Activated T-helper 2 cell treated with anti-CD3 and anti-CD28 coated beads, Interferon-gamma antibody, Interleukin-2, Interleukin-4, amounts not matched to agents 10 μg/mL and 5 μg/mL and 100 μg/mL, durations not matched to agents 14 hours and 24 hours and 36 hours (primary cell): ENCODE results near the gene RPP14. TPM values are rescaled to one million over a fixed set of nuclear protein-coding genes. Genes with fewer than 3 reads are reported as not detected.
A peak's percentile ranks its signal among the peaks of the same experiment; 100 is the strongest.
"Not testable (repeated sequence)": the region's sequence is repeated elsewhere in the genome, so short reads cannot be mapped to it uniquely, and the experiment has no call there.

Source experiments
- DNase-seq: peaks from one replicate; pipeline ENCODE4 v3.0.0; 2021; ENCODE audit warnings: low spot score
- H3K27ac Mint-ChIP-seq: one replicate; pipeline ENCODE4 v1.8.0; 2021; ENCODE audit warnings: mixed read lengths
- H3K27me3 Mint-ChIP-seq: one replicate; pipeline ENCODE4 v1.8.0; 2021; ENCODE audit warnings: low read depth, mixed read lengths
- H3K36me3 Mint-ChIP-seq: one replicate; pipeline ENCODE4 v1.8.0; 2021; ENCODE audit warnings: low read depth, mixed read lengths
- H3K4me1 Mint-ChIP-seq: one replicate; pipeline ENCODE4 v1.8.0; 2021; ENCODE audit warnings: low read depth, mixed read lengths
- H3K4me3 Mint-ChIP-seq: one replicate; pipeline ENCODE4 v1.8.0; 2021; ENCODE audit warnings: low read depth, mild to moderate bottlenecking, moderate library complexity, mixed read lengths
- H3K9me3 Mint-ChIP-seq: one replicate; pipeline ENCODE4 v1.8.0; 2021; ENCODE audit warnings: mixed read lengths
- intact Hi-C: fragments of 100-400 bp; cut with micrococcal nuclease; formaldehyde crosslinking; loops from one replicate; pipeline ENCODE4 v1.15.1; 2023
- total RNA-seq: library from RNA; stranded (reverse); gene quantifications from 2 replicates; pipeline ENCODE4 v1.2.3, GENCODE V29; 2022

Gene RPP14
- total RNA-seq, 1 donor from 2014 or later, result 23.8 TPM

DNA sequence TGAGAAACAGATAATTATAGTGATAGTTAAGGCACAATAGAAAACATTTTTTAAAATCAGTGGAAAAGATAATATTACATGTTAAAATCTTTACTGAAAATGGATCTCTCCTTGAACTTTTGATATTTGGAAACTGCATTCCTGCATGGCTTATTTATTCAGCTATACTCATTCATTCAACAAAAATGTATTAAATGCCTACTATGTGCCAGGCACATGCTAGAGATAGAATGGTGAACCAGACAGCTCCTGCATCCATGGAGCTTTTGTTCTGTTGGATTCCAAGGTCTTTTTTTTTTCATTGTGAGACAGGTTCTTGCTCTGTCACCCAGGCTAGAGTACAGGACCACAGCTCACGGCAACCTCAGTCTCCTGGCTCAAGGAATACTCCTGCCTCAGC is 31.1 kb downstream of the RPP14 start:
- intact Hi-C loops, result loop anchor here (10.0 kb wide), 1 partner anchor 48 kb away; no protein-coding TSS in a partner anchor
- peak overlapping the region; percentile 67 for H3K27ac Mint-ChIP-seq
- no peaks in the 10 kb centered on the region for H3K9me3 Mint-ChIP-seq
- H3K4me1 Mint-ChIP-seq, result peaks cover 41% of the 10 kb centered on the region
- DNase-seq, result no peak
- H3K4me3 Mint-ChIP-seq, result no peak overlapping the region
- H3K27me3 Mint-ChIP-seq, result no peaks in the 10 kb centered on the region
- H3K36me3 Mint-ChIP-seq, result peaks cover 42% of the 10 kb centered on the region

DNA sequence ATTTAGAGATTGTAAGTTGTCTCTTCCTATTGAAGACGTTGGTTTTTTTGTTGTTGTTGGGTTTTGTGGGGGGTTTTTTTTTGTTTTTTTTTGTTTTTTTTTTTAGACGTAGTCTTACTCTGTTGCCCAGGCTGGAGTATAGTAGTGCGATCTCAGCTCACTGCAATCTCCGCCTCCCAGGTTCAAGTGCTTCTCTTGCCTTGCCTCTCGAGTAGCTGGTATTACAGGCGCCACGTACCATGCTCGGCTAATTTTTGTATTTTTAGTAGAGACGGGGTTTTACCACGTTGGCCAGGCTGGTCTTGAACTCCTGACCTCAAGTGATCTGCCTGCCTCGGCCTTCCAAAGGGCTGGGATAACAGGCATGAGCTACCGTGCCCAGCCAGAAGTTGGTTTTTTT is 33.1 kb downstream of the RPP14 start:
- intact Hi-C loops, result loop anchor here (10.0 kb wide), 1 partner anchor 46 kb away; no protein-coding TSS in a partner anchor
- not testable (repeated sequence) for DNase-seq, H3K9me3 Mint-ChIP-seq, H3K4me3 Mint-ChIP-seq, H3K27ac Mint-ChIP-seq, H3K27me3 Mint-ChIP-seq
- Mint-ChIP-seq H3K36me3 (peaks cover 57% of the 10 kb centered on the region), H3K4me1 (peaks cover 44% of the 10 kb centered on the region)

DNA sequence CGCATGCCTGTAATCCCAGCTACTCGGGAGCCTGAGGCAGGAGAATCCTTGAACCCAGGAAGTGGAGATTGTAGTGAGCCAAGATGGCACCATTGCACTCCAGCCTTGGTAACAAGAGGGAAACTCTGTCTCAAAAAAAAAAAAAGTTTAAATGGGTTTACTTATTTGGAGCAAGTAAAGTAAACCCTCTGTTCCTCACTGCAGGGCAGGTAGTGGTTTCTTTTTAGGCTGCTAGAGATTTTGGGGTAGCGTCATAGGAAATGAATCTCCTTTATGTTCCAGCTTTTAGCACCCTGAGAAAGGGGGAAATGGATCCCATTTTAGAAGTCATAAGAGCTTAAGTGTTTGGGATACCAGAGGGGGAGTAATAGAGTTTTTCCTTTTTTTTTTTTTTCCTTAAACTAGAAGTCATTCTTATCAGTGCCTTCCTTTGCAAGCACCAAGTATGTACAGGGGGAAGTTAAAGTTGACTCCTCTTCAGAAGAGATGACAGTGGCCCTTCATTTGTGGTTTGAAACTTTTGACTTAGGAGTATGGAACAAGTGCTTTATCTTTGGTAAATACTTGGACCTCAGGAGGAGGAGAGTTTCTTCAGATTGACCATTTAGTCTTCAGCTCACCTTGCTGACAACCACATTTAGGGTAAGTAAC is 34.7 kb downstream of the RPP14 start:
- Mint-ChIP-seq H3K36me3 (peaks cover 53% of the 10 kb centered on the region), H3K27me3 (no peaks in the 10 kb centered on the region), H3K9me3 (no peaks in the 10 kb centered on the region), H3K4me3 (no peak overlapping the region), H3K4me1 (peaks cover 34% of the 10 kb centered on the region), H3K27ac (peak overlapping the region; percentile 71)
- DNase-seq, result no peak
- intact Hi-C loops, result no loop called here

DNA sequence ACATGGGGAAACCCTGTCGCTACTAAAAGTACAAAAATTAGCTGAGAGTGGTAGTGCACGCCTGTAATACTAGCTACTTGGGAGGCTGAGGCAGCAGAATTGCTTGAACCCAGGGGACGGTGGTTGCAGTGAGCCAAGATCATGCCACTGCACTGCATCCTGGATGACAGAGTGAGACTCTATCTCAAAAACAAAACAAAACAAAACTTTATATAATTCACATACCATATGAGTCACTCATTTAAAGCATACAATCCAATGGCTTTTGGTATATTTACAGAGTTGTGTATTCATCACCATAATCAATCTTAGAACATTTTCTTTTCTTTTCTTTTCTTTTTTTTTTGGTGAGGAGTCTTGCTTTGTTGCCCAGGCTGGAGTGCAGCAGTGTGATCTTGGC is 35.3 kb downstream of the RPP14 start:
- H3K27me3 Mint-ChIP-seq, result no peaks in the 10 kb centered on the region
- H3K4me3 Mint-ChIP-seq, result no peak overlapping the region
- peaks cover 52% of the 10 kb centered on the region for H3K36me3 Mint-ChIP-seq
- H3K27ac Mint-ChIP-seq, result peak overlapping the region; percentile 71
- peaks cover 35% of the 10 kb centered on the region for H3K4me1 Mint-ChIP-seq
- intact Hi-C loops, result no loop called here
- H3K9me3 Mint-ChIP-seq, result no peaks in the 10 kb centered on the region
- no peak for DNase-seq

DNA sequence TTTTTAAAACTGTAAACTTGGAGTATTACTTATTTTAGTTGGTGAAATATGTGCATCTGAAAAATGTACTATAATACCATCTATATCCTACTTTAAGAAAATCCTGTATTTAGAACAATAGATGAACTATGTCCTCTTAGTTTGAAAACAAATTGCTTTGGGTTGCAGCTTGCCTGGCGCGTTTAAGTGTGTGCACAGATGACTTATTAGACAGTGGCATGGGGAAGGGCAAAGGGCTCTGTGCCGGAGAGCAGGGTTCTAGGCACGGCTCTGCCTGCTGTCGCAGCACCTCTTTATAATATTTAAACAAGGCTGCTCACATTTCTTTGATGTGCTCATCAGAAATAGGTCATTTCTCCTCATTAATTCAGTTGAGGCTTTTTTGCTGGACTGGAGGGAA is 36.6 kb downstream of the RPP14 start:
- H3K4me3 Mint-ChIP-seq, result no peak overlapping the region
- peaks cover 34% of the 10 kb centered on the region for H3K4me1 Mint-ChIP-seq
- H3K9me3 Mint-ChIP-seq, result no peaks in the 10 kb centered on the region
- no peak for DNase-seq
- H3K27ac Mint-ChIP-seq, result no peak overlapping the region
- intact Hi-C loops, result no loop called here
- peaks cover 52% of the 10 kb centered on the region for H3K36me3 Mint-ChIP-seq
- H3K27me3 Mint-ChIP-seq, result no peaks in the 10 kb centered on the region

DNA sequence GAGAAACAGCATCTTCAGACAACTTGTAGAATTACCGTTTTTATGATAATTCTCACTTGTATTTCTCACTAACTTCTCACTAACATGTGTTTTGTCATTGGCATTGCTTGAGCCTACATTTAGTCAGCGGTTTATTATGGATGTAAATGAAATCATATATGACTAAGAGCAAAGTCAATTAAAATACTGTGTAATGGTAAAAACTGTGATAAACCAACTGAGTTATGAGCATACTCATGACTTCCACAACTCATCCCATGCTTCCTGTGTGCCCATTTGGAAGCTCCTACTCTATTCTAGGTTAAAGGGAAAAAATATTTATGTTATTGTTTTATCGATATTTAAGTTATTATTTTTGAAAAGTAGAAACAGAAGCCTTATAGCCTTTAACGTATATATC is 39.4 kb downstream of the RPP14 start:
- intact Hi-C loops, result no loop called here
- DNase-seq, result no peak

DNA sequence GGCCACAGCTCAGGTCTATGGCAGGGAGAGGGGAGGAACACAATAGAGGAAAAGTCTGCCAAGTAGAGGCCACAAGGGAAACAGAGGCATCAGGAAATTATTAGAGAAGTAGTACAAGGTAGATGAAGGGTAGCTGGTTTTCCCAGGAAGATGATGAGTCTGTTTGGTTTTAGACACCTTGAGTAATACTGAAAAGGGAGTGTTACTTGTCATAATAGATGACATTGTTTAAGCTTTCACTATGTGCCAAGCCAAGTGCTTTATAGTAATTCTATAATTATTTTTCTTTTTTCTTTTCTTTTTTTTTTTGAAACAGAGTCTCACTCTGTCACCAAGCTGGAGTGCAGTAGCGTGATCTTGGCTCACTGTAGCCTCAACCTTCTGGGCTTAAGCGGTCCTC is 40.3 kb downstream of the RPP14 start:
- no peaks in the 10 kb centered on the region for H3K9me3 Mint-ChIP-seq
- H3K27me3 Mint-ChIP-seq, result no peaks in the 10 kb centered on the region
- peaks cover 49% of the 10 kb centered on the region for H3K4me1 Mint-ChIP-seq
- no peak overlapping the region for H3K4me3 Mint-ChIP-seq
- no peak for DNase-seq
- intact Hi-C loops, result loop anchor here (1.0 kb wide), 1 partner anchor 11 kb away; no protein-coding TSS in a partner anchor
- peaks cover 47% of the 10 kb centered on the region for H3K36me3 Mint-ChIP-seq
- H3K27ac Mint-ChIP-seq, result peak overlapping the region; percentile 63

More for the DNA sequence above, 39.4 kb downstream of the RPP14 start:
- Mint-ChIP-seq H3K4me3 (no peak overlapping the region), H3K9me3 (no peaks in the 10 kb centered on the region), H3K4me1 (peaks cover 52% of the 10 kb centered on the region), H3K27ac (peak overlapping the region; percentile 63), H3K36me3 (peaks cover 56% of the 10 kb centered on the region), H3K27me3 (no peaks in the 10 kb centered on the region)

DNA sequence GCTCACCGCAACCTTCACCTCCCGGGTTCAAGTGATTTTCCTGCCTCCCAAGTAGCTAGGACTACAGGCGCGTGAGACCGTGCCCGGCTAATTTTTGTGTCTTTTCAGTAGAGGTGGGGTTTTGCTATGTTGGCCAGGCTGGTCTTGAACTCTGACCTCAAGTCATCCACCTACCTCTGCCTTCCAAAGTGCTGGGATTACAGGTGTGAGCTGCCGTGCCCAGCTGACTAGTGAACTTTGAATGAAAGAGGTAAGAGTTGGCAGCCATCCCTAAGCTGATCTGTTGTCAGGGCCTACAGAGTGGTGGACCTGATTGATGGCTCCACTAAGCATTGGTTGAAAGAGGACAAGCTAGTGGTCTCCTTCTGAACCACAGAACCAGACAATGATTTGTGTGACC is 41.9 kb downstream of the RPP14 start:
- Mint-ChIP-seq H3K27me3 (no peaks in the 10 kb centered on the region), H3K9me3 (no peaks in the 10 kb centered on the region), H3K27ac (peak overlapping the region; percentile 53), H3K4me3 (no peak overlapping the region), H3K4me1 (peaks cover 60% of the 10 kb centered on the region), H3K36me3 (peaks cover 49% of the 10 kb centered on the region)
- no peak for DNase-seq
- intact Hi-C loops, result no loop called here

DNA sequence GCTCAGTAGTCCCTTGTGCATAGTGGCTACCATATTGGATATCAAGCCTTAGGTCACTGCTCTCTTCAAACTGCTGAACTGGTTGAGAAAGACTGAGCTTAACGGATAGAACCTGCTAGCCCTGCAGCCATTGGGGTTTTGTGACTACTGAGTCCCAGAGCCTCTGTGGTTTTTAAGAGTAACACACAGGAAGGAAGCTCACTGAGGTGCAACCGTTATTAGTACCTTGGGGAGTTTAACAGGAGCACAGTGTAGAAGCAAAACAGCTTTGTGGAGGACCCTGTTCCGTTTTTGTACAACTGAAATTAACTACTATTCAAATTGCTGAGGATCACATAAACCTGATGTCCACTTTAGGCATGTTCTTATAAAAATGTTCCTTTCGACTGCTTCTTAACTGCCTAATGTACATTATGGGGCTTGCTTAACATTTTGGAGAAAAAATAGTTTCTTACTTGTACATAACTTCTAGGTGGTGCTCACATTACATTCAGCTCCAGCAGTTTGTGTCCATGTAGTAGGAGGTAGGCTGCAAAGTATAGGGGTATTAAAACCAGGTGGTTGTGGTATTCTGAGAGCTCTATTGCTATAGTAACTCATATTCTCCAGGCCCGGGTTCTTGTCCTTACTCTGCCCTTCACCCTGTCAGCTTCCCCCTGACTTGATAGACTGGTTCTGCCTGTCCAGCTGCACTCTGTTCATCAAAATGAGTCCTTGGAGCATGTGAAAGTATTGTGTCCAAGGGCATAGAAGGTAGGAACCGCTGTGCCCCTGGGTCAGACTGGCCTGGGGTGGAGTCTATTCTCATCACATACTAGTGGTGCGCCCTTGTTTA is 44.0 kb downstream of the RPP14 start:
- H3K36me3 Mint-ChIP-seq, result peaks cover 46% of the 10 kb centered on the region
- H3K4me1 Mint-ChIP-seq, result peaks cover 67% of the 10 kb centered on the region
- peak overlapping the region; percentile 27 for H3K4me3 Mint-ChIP-seq
- no peaks in the 10 kb centered on the region for H3K27me3 Mint-ChIP-seq
- no peak for DNase-seq
- intact Hi-C loops, result loop anchor here (10.0 kb wide), 1 partner anchor 85 kb away; no protein-coding TSS in a partner anchor
- peak overlapping the region; percentile 82 for H3K27ac Mint-ChIP-seq
- H3K9me3 Mint-ChIP-seq, result no peaks in the 10 kb centered on the region

DNA sequence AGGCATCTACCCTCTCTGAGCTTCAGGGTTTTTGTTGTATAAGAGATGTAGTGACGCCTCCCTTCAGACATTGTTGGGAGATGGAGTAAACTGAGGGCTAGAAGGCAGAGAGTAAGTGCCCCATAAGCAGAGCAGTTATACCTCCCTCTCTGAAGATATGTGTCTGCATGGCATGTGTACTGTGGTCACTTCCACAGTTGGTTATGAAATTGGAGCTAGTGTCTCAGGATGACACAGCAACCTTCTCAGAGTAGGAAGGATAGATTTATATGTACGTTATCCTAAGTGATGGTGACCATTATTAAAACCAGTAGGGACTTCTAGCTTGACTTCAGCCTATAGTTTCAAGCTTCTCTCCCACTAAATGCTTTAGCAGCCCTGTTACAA is 44.6 kb downstream of the RPP14 start:
- H3K27ac Mint-ChIP-seq, result peak overlapping the region; percentile 82
- H3K36me3 Mint-ChIP-seq, result peaks cover 46% of the 10 kb centered on the region
- no peaks in the 10 kb centered on the region for H3K27me3 Mint-ChIP-seq
- H3K4me1 Mint-ChIP-seq, result peaks cover 72% of the 10 kb centered on the region
- intact Hi-C loops, result loop anchor here (10.0 kb wide), 1 partner anchor 86 kb away; no protein-coding TSS in a partner anchor
- H3K9me3 Mint-ChIP-seq, result no peaks in the 10 kb centered on the region
- H3K4me3 Mint-ChIP-seq, result peak overlapping the region; percentile 27
- no peak for DNase-seq

DNA sequence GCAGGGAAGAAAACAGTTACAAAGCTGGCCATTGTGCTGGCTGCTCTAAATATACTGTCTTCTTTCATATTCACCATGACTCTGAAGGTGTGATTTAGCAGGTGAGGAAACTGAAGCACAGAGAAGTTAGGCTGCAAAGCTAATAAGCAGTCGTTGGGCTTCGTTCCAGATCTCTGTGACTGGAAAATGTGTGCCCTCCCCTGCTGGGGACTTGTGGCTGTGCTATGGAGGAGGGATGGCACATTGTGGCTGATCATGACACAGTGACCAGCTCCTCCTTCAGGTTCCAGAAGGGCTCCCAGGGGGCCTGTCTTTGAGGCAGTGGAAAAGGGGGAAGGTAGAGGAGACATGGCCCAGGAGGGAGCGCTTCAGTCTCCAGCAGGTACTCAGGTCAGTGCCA is 45.9 kb downstream of the RPP14 start:
- H3K4me3 Mint-ChIP-seq, result peak overlapping the region; percentile 65
- peak overlapping the region; percentile 87 for H3K27ac Mint-ChIP-seq
- DNase-seq, result no peak
- H3K36me3 Mint-ChIP-seq, result peaks cover 42% of the 10 kb centered on the region
- H3K9me3 Mint-ChIP-seq, result no peaks in the 10 kb centered on the region
- H3K4me1 Mint-ChIP-seq, result peaks cover 76% of the 10 kb centered on the region
- intact Hi-C loops, result loop anchor here (10.0 kb wide), 1 partner anchor 87 kb away; no protein-coding TSS in a partner anchor
- no peaks in the 10 kb centered on the region for H3K27me3 Mint-ChIP-seq

DNA sequence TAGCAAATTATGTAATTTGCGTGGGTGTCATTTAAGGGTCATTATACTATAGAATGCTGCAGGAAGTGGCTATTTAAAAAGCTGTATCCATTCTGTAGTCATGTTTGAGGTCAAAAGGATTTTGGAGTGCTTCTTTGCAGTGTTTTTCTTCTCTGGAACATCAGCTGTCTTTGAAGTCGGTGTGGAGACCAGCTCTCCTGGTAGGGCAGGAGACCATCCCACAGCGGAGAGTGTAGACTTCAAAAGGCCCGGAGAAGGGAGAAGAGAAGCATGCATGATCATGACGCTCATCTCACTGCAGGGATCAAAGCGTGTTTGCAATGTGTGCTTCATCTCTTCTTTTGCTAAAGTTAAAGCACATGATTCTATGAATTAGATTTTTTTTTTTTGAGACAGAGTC is 46.6 kb downstream of the RPP14 start:
- Mint-ChIP-seq H3K9me3 (no peaks in the 10 kb centered on the region), H3K4me3 (peak overlapping the region; percentile 82), H3K4me1 (peaks cover 77% of the 10 kb centered on the region), H3K27me3 (no peaks in the 10 kb centered on the region), H3K36me3 (peaks cover 38% of the 10 kb centered on the region), H3K27ac (peak overlapping the region; percentile 87)
- no peak for DNase-seq
- intact Hi-C loops, result loop anchor here (10.0 kb wide), 1 partner anchor 88 kb away; no protein-coding TSS in a partner anchor
